HG03342 (cell line): ENCODE results near the gene SUSD4.
"Not testable (repeated sequence)": the region's sequence is repeated elsewhere in the genome, so short reads cannot be mapped to it uniquely, and the experiment has no call there.

ENCODE experiments used
- ATAC-seq: cut with Tn5 transposase; IDR thresholded peaks from one replicate; pipeline ENCODE4 v1.9.1; 2021; ENCODE audit warnings: mild to moderate bottlenecking, moderate library complexity; ENCODE audit not compliant: unreplicated experiment

The SUSD4 gene

GRCh38 chr1:223363856-223364684 is at the start of gene SUSD4:
TSS of gene SUSD4 (minus strand) at chr1:223364176. CDS start at chr1:223363425, 751 bp downstream.
- peak; percentile 59 for ATAC-seq

- no peak for ATAC-seq
Measured at GRCh38 chr1:223413216-223413615, 49.2 kb upstream of the SUSD4 start.

GRCh38 chr1:223411710-223412109 is 47.7 kb upstream of the SUSD4 start:
- ATAC-seq, result no peak

GRCh38 chr1:223411309-223411708 is 47.3 kb upstream of the SUSD4 start:
- ATAC-seq, result no peak

GRCh38 chr1:223410036-223410435 is 46.1 kb upstream of the SUSD4 start:
- no peak for ATAC-seq

GRCh38 chr1:223405507-223405906 is 41.5 kb upstream of the SUSD4 start:
- no peak for ATAC-seq

- no peak for ATAC-seq
Measured at GRCh38 chr1:223403184-223403815, 39.3 kb upstream of the SUSD4 start.

GRCh38 chr1:223402790-223403142 is 38.8 kb upstream of the SUSD4 start:
- ATAC-seq, result no peak

- no peak for ATAC-seq
Measured at GRCh38 chr1:223401873-223402789, 38.2 kb upstream of the SUSD4 start.

- not testable (repeated sequence) for ATAC-seq
Measured at GRCh38 chr1:223399393-223399792, 35.4 kb upstream of the SUSD4 start.

GRCh38 chr1:223394706-223395105 is 30.7 kb upstream of the SUSD4 start:
- no peak for ATAC-seq

GRCh38 chr1:223394242-223394641 is 30.3 kb upstream of the SUSD4 start:
- ATAC-seq, result no peak

- ATAC-seq, result no peak
Measured at GRCh38 chr1:223393275-223394214, 29.6 kb upstream of the SUSD4 start, which contains the start of gene CCDC185. TSS of gene CCDC185 (plus strand) at chr1:223393415. CDS start at chr1:223393476, 61 bp downstream.

GRCh38 chr1:223390618-223391017 is 26.6 kb upstream of the SUSD4 start:
- no peak for ATAC-seq

- ATAC-seq, result no peak
Measured at GRCh38 chr1:223386013-223386412, 22.0 kb upstream of the SUSD4 start.

GRCh38 chr1:223378754-223379153 is 14.8 kb upstream of the SUSD4 start:
- no peak for ATAC-seq

- ATAC-seq, result no peak
Measured at GRCh38 chr1:223374064-223374610, 10.2 kb upstream of the SUSD4 start.

GRCh38 chr1:223364685-223365382 is 858 bp upstream of the SUSD4 start:
- ATAC-seq, result no peak
